ENCODE measurements around the gene RFX7.

GRCh38 chr15:56222302-56222701 is 21.4 kb downstream of the RFX7 start:
- TF ChIP-seq POLR2A (IDR thresholded peaks at IDR 0.05) (no peak), CTCF (IDR thresholded peaks at IDR 0.05) (no peak)

Measured in Peyer's patch (tissue), 4 donors.